ENCODE measurements around the gene CARD9. TPM values are rescaled to one million over a fixed set of nuclear protein-coding genes. Genes with fewer than 3 reads are reported as not detected.
"Not testable (repeated sequence)": the region's sequence is repeated elsewhere in the genome, so short reads cannot be mapped to it uniquely, and the experiment has no call there.

The CARD9 gene
- total RNA-seq, 1 donor from 2014 or later, result 1.6 TPM

GRCh38 chr9:136352682-136353081 lies 20.8 kb downstream of the CARD9 start:
- no peak for DNase-seq (ENCODE audit: low spot score, unreplicated experiment)
- no peaks in the 10 kb centered on the region for H3K36me3 Mint-ChIP-seq (ENCODE audit: insufficient read depth)
- H3K27ac Mint-ChIP-seq, result no peak overlapping the region
- no peak overlapping the region for H3K4me3 Mint-ChIP-seq (ENCODE audit: low read depth)
- no peak for TF ChIP-seq CTCF (IDR thresholded peaks at IDR 0.05; ENCODE audit: unreplicated experiment)
- H3K9me3 Mint-ChIP-seq (ENCODE audit: low read depth), result no peaks in the 10 kb centered on the region
- H3K27me3 Mint-ChIP-seq, result no peaks in the 10 kb centered on the region
- no peaks in the 10 kb centered on the region for H3K4me1 Mint-ChIP-seq (ENCODE audit: low read depth)

GRCh38 chr9:136351868-136352267 lies 21.6 kb downstream of the CARD9 start:
- H3K27ac Mint-ChIP-seq; H3K9me3 Mint-ChIP-seq (ENCODE audit: low read depth); H3K27me3 Mint-ChIP-seq; H3K4me3 Mint-ChIP-seq (ENCODE audit: low read depth); H3K36me3 Mint-ChIP-seq (ENCODE audit: insufficient read depth); DNase-seq (ENCODE audit: low spot score, unreplicated experiment); H3K4me1 Mint-ChIP-seq (ENCODE audit: low read depth): not testable (repeated sequence)

GRCh38 chr9:136351252-136351800 lies 22.1 kb downstream of the CARD9 start:
- Mint-ChIP-seq H3K4me1 (ENCODE audit: low read depth) (no peaks in the 10 kb centered on the region), H3K4me3 (ENCODE audit: low read depth) (no peak overlapping the region), H3K9me3 (ENCODE audit: low read depth) (no peaks in the 10 kb centered on the region), H3K27me3 (no peaks in the 10 kb centered on the region), H3K27ac (no peak overlapping the region), H3K36me3 (ENCODE audit: insufficient read depth) (no peaks in the 10 kb centered on the region)
- DNase-seq (ENCODE audit: low spot score, unreplicated experiment), result no peak
- no peak for TF ChIP-seq CTCF (IDR thresholded peaks at IDR 0.05; ENCODE audit: unreplicated experiment)

GRCh38 chr9:136349546-136349945 lies 23.9 kb downstream of the CARD9 start:
- DNase-seq (ENCODE audit: low spot score, unreplicated experiment), result no peak
- H3K27ac Mint-ChIP-seq, result no peak overlapping the region
- no peak overlapping the region for H3K4me3 Mint-ChIP-seq (ENCODE audit: low read depth)
- H3K36me3 Mint-ChIP-seq (ENCODE audit: insufficient read depth), result no peaks in the 10 kb centered on the region
- H3K27me3 Mint-ChIP-seq, result no peaks in the 10 kb centered on the region
- H3K9me3 Mint-ChIP-seq (ENCODE audit: low read depth), result no peaks in the 10 kb centered on the region
- TF ChIP-seq CTCF (IDR thresholded peaks at IDR 0.05; ENCODE audit: unreplicated experiment), result no peak
- H3K4me1 Mint-ChIP-seq (ENCODE audit: low read depth), result no peaks in the 10 kb centered on the region

GRCh38 chr9:136348691-136349090 lies 24.8 kb downstream of the CARD9 start:
- TF ChIP-seq CTCF (IDR thresholded peaks at IDR 0.05; ENCODE audit: unreplicated experiment), result no peak
- Mint-ChIP-seq H3K4me1 (ENCODE audit: low read depth) (no peaks in the 10 kb centered on the region), H3K36me3 (ENCODE audit: insufficient read depth) (no peaks in the 10 kb centered on the region), H3K4me3 (ENCODE audit: low read depth) (no peak overlapping the region), H3K9me3 (ENCODE audit: low read depth) (no peaks in the 10 kb centered on the region), H3K27ac (no peak overlapping the region), H3K27me3 (no peaks in the 10 kb centered on the region)
- no peak for DNase-seq (ENCODE audit: low spot score, unreplicated experiment)

- Mint-ChIP-seq H3K4me3 (ENCODE audit: low read depth) (no peak overlapping the region), H3K27me3 (no peaks in the 10 kb centered on the region), H3K9me3 (ENCODE audit: low read depth) (no peaks in the 10 kb centered on the region), H3K27ac (no peak overlapping the region), H3K4me1 (ENCODE audit: low read depth) (peaks cover 1% of the 10 kb centered on the region), H3K36me3 (ENCODE audit: insufficient read depth) (no peaks in the 10 kb centered on the region)
- DNase-seq (ENCODE audit: low spot score, unreplicated experiment), result no peak
- no peak for TF ChIP-seq CTCF (IDR thresholded peaks at IDR 0.05; ENCODE audit: unreplicated experiment)
These were observed 25.8 kb downstream of the CARD9 start for GRCh38 chr9:136347472-136348256.

All from progenitor cell of endocrine pancreas (in vitro differentiated cells).